Activated CD4-positive, alpha-beta T cell treated with anti-CD3 and anti-CD28 coated beads for 36 hours (primary cell): ENCODE measurements around the gene IQCF6. TPM values are rescaled to one million over a fixed set of nuclear protein-coding genes. Genes with fewer than 3 reads are reported as not detected.
"Not testable (repeated sequence)": the region's sequence is repeated elsewhere in the genome, so short reads cannot be mapped to it uniquely, and the experiment has no call there.

Source experiments
- ATAC-seq: fragments of 200-7000 bp; cut with Tn5 transposase; one replicate; pipeline ENCODE4 v1.10.0; 2021; ENCODE audit warnings: mild to moderate bottlenecking, moderate library complexity
- CTCF ChIA-PET: fragments of 350-600 bp; sonication (Branson Sonifier 250); formaldehyde crosslinking; loops from one replicate; lab custom pipeline; 2021; ENCODE audit warnings: antibody characterized with exemption; lab: Charles Lee
- POLR2A ChIA-PET: fragments of 350-600 bp; sonication (Branson Sonifier 250); formaldehyde crosslinking; loops from one replicate; lab custom pipeline; 2021; ENCODE audit warnings: antibody characterized with exemption, inconsistent platforms; lab: Charles Lee
- DNase-seq: peaks from one replicate; pipeline ENCODE4 v3.0.0-alpha.2; 2020
- H3K27ac Mint-ChIP-seq: one replicate; pipeline ENCODE4 v1.8.0; 2021; ENCODE audit warnings: mixed read lengths
- H3K27me3 Mint-ChIP-seq: one replicate; pipeline ENCODE4 v1.8.0; 2021; ENCODE audit warnings: mixed read lengths
- H3K36me3 Mint-ChIP-seq: one replicate; pipeline ENCODE4 v1.8.0; 2021; ENCODE audit warnings: low read depth, mixed read lengths
- H3K4me1 Mint-ChIP-seq: one replicate; pipeline ENCODE4 v1.8.0; 2021; ENCODE audit warnings: mixed read lengths
- H3K4me3 Mint-ChIP-seq: one replicate; pipeline ENCODE4 v1.8.0; 2021; ENCODE audit warnings: mild to moderate bottlenecking, moderate library complexity, mixed read lengths
- H3K9me3 Mint-ChIP-seq: one replicate; pipeline ENCODE4 v1.8.0; 2021; ENCODE audit warnings: low read depth, mixed read lengths
- intact Hi-C, 2 experiments: fragments of 100-400 bp; cut with DNase I in 1 of 2; cut with micrococcal nuclease in 1 of 2; formaldehyde crosslinking; loops; one replicate each; pipeline versions ENCODE4 v1.14.2 to v1.15.1; 2022 to 2024; cut with DNase I, micrococcal nuclease
- total RNA-seq, 2 experiments: library from RNA; stranded (reverse); gene quantifications; one replicate each; pipeline ENCODE4 v1.2.3, GENCODE V29; 2021

IQCF6 gene
- total RNA-seq, 2 experiments from 2014 or later: not detected

DNA sequence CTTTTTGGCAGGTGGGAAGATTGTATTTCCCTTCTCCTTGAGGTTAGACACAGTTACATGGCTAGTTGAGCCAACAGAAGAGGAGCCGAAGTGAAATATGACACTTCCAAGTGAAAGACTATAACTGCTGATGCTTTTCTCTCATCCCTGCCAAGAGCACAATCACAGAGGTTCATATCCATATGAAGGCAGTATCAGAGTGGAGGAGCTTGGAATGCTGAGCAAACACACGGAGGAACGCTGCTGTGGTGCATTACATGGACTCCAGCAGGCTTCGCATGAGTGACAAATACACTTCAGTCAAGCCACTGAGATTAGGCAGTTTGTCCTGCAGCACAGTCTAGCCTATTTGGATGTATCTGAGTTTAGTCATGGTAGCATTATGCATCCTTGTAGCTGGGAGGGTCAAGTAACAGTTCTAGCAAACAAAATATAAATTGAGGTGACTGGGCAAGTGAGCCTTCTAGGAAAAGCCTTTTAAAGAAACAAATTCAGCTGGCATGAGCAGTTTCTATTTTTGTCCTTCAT lies 5.4 kb downstream of the IQCF6 start:
- H3K36me3 Mint-ChIP-seq: no peaks in the 10 kb centered on the region
- ChIA-PET POLR2A (no interaction called here), CTCF (no interaction called here)
- DNase-seq (no peak), ATAC-seq (no peak)
- no peak overlapping the region for H3K4me3 Mint-ChIP-seq
- intact Hi-C loops: no loop called here
- H3K4me1 Mint-ChIP-seq: no peaks in the 10 kb centered on the region
- no peak overlapping the region for H3K27ac Mint-ChIP-seq
- H3K27me3 Mint-ChIP-seq: peaks cover 16% of the 10 kb centered on the region
- no peaks in the 10 kb centered on the region for H3K9me3 Mint-ChIP-seq

DNA sequence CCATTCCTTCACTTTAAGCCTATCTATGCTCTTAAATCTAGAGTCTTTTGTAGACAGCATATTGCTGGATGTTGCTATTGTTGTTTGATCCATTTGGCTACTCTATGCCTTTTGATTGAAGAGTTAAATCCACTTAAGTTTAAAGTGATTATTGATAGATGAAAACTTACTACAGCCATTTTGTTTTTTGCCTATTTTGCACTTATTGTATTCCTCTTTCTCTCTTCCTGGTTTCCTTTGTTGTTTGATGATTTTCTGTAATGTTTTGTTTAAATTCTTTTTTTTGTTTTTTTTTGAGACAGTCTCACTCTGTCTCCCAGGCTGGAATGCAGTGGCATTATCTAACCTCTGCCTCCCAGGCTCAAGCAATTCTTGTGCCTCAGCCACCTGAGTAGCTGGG lies 19.8 kb downstream of the IQCF6 start:
- DNase-seq (no peak), ATAC-seq (no peak)
- Mint-ChIP-seq H3K9me3 (peaks cover 28% of the 10 kb centered on the region), H3K4me3 (no peak overlapping the region), H3K36me3 (peaks cover 3% of the 10 kb centered on the region), H3K27ac (no peak overlapping the region), H3K27me3 (peaks cover 7% of the 10 kb centered on the region), H3K4me1 (no peaks in the 10 kb centered on the region)
- POLR2A ChIA-PET: no interaction called here
- CTCF ChIA-PET: no interaction called here
- intact Hi-C loops: no loop called here

DNA sequence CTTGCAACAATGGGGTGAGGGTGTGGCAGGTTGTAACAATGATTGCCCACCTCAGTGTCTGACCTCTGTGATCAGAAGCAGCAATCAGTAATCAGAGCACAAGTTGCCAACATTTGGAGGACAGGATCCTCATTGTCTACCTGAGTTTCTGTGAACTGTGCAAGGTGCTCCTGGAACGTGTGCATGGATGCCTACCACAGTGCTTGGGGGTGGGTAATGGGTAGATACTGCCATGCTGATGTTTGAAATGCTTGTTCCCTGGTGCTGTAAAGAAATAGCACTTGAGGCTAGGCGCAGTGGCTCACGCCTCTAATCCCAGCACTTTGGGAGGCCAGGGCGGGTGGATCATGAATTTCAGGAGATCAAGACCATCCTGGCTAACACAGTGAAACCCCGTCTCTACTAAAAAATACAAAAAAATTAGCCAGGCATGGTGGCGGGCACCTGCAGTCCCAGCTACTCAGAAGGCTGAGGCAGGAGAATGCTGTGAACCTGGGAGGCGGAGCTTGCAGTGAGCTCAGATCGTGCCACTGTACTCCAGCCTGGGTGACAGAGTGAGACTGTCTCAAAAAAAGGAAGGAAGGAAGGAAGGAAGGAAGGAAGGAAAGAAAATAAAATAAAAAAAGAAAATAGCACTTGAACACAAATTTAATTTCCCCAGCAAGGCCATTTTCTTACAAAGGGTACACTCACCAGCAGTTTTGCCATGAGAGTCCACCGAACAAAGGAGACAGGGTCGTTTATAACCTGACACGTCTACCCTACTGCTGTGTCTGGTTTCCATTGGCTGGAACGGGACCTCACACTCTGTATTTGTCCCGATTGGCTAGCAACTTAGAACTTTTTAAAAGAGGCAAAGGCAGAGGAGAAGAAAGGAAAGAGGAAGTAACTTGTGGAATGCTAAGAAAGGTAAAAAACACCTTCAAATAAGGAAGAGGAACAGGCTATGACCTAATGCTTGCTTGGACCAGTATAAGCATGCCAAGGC lies 25.0 kb downstream of the IQCF6 start:
- peaks cover 17% of the 10 kb centered on the region for H3K9me3 Mint-ChIP-seq
- CTCF ChIA-PET: interaction anchor here (0.7 kb wide), 1 partner anchor 73 kb away, joined by 3 read pairs; no protein-coding TSS in a partner anchor
- POLR2A ChIA-PET, H3K27me3 Mint-ChIP-seq, H3K27ac Mint-ChIP-seq, H3K4me3 Mint-ChIP-seq, H3K4me1 Mint-ChIP-seq, intact Hi-C loops, ATAC-seq, DNase-seq, H3K36me3 Mint-ChIP-seq: not testable (repeated sequence)

DNA sequence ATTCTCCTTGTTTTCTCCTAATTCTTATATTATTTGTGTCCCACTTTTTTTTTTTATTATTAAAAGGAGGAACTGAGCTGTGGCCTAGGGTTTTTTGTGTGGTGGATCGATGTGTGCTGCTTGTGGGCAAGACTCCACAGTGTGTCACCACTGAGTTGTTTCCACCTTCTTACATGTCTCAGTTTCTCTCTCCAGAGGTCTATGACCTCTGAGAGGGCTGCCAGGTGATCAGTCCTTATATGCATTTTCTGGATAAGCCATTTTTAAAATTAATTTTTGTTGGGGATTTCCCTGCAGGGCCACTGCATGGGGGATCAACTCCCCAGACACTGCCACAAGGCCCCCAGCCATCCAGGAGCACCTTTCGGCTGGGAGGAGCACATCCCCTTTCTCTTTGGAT lies 27.8 kb downstream of the IQCF6 start:
- Mint-ChIP-seq H3K27me3 (peaks cover 7% of the 10 kb centered on the region), H3K27ac (no peak overlapping the region), H3K9me3 (peaks cover 12% of the 10 kb centered on the region), H3K36me3 (no peaks in the 10 kb centered on the region), H3K4me1 (peaks cover 13% of the 10 kb centered on the region), H3K4me3 (no peak overlapping the region)
- ATAC-seq (peak; percentile 64), DNase-seq (no peak)
- POLR2A ChIA-PET: no interaction called here
- CTCF ChIA-PET: interaction anchor here (0.6 kb wide), 1 partner anchor 49 kb away, joined by 3 read pairs; no protein-coding TSS in a partner anchor
- intact Hi-C loops: no loop called here

DNA sequence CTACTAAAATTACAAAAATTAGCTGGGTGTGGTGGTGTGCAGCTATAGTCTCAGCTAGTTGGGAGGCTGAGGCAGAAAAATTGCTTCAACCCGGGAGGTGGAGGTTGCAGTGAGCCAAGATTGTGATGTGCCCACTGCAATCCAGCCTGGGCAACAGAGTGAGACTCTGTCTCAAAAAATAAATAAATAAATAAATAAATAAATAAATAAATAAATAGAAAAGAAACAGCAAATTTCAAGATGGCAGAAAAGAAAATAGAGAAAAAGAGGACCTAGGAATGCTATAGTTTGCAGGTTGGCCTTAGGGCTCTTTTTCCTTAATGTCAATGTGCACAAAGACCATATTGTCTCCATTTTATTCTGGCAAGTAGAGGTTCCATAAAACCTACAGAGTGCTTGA lies 28.2 kb downstream of the IQCF6 start:
- Mint-ChIP-seq H3K36me3 (no peaks in the 10 kb centered on the region), H3K9me3 (peaks cover 8% of the 10 kb centered on the region), H3K4me1 (peaks cover 13% of the 10 kb centered on the region), H3K4me3 (no peak overlapping the region), H3K27ac (no peak overlapping the region), H3K27me3 (peaks cover 6% of the 10 kb centered on the region)
- no peak for ATAC-seq
- intact Hi-C loops: no loop called here
- ChIA-PET POLR2A (no interaction called here), CTCF (no interaction called here)
- no peak for DNase-seq

DNA sequence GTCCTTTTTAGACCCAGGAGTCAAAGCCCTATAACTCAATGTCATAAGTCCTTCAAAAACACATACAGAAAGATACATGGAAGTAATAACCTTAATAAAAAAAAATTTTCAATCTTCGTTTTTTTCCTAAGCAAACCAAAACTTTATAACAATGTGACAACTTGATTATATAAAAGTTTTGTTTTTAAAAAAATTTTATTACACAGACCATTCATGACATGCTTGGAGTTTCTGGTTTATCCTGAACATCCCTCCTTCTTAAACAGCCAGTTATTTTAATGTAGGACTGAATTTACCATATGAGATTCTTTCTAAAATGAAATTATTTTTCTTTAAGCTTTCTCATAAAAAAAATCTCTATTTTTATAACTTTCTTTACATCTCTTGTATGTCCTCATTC lies 30.7 kb downstream of the IQCF6 start:
- no peak for DNase-seq
- ChIA-PET CTCF (interaction anchor here (0.6 to 1.0 kb wide), 2 partner anchors 10 to 138 kb away, joined by 3 read pairs; no protein-coding TSS in a partner anchor), POLR2A (no interaction called here)
- Mint-ChIP-seq H3K4me3 (no peak overlapping the region), H3K27me3 (no peaks in the 10 kb centered on the region), H3K4me1 (peaks cover 13% of the 10 kb centered on the region), H3K36me3 (no peaks in the 10 kb centered on the region), H3K27ac (no peak overlapping the region), H3K9me3 (no peaks in the 10 kb centered on the region)
- intact Hi-C loops: no loop called here
- no peak for ATAC-seq

DNA sequence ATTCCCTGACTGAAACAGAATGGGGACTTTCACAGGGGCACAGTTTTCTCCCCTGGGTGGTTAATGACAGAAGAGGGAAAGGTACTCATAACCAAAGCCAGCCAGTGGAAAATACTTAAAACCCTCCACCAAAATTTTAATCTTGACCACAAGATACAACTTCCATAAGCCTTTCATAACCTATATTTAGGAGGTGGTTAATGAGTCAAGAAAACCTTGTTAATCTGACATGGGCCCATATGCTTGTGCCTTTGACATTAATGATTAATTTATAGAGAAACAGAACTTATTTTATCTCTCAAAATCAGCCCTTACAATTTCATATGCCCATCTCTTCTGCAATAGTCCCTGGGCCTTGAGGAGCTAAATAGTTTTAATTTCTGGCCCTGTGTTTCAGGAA lies 31.2 kb downstream of the IQCF6 start:
- Mint-ChIP-seq H3K36me3 (no peaks in the 10 kb centered on the region), H3K27ac (no peak overlapping the region), H3K27me3 (no peaks in the 10 kb centered on the region), H3K9me3 (no peaks in the 10 kb centered on the region), H3K4me1 (peaks cover 13% of the 10 kb centered on the region), H3K4me3 (no peak overlapping the region)
- intact Hi-C loops: no loop called here
- no peak for ATAC-seq
- no peak for DNase-seq
- ChIA-PET POLR2A (no interaction called here), CTCF (interaction anchor here (1.0 kb wide), 1 partner anchor 11 kb away, joined by 3 read pairs; no protein-coding TSS in a partner anchor)

DNA sequence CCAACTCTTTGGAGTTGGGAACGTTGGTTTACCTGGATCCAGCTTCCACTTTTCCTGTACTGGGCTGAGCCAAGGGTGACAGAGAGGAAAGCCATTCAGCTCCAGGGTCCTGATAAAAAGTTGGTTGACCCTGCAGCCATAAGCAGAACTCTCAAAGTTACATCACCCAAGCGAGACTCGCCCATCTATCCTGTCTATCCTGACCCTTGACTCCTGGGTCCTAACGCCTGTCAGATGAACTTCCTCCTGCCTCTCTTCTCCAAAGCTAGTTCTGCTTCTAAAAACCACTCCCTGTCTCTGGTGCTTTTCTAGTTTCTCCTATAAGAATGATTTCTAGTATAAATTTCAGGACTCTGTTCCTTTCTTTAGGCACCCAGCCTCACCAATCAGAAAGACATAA lies 36.1 kb downstream of the IQCF6 start:
- DNase-seq, H3K4me1 Mint-ChIP-seq, H3K27ac Mint-ChIP-seq, POLR2A ChIA-PET, H3K27me3 Mint-ChIP-seq, ATAC-seq, H3K9me3 Mint-ChIP-seq, intact Hi-C loops, H3K36me3 Mint-ChIP-seq, H3K4me3 Mint-ChIP-seq: not testable (repeated sequence)
- CTCF ChIA-PET: interaction anchor here (0.7 to 1.9 kb wide), 4 partner anchors 13 to 55 kb away, joined by 3 to 5 read pairs (median 4); no protein-coding TSS in a partner anchor

DNA sequence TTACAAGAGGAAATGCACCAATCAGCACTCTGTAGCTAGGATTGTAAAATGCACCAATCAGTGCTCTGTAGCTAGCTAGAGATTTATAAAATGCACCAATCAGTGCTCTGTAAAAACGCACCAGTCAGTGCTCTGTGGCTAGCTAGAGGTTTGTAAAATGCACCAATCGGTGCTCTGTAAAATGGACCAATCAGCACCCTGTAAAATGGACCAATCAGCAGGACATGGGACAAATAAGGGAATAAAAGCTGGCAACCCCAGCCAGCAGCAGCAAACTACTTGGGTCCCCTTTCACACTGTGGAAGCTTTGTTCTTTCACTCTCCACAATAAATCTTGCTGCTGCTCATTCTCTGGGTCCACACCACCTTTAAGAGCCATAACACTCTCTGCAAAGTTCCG lies 36.7 kb downstream of the IQCF6 start:
- POLR2A ChIA-PET, intact Hi-C loops, H3K4me3 Mint-ChIP-seq, H3K4me1 Mint-ChIP-seq, H3K9me3 Mint-ChIP-seq, H3K27ac Mint-ChIP-seq, DNase-seq, ATAC-seq, H3K36me3 Mint-ChIP-seq: not testable (repeated sequence)
- CTCF ChIA-PET: interaction anchor here (0.6 to 1.9 kb wide), 3 partner anchors 16 to 61 kb away, joined by 3 to 4 read pairs (median 3); no protein-coding TSS in a partner anchor
- peaks cover 11% of the 10 kb centered on the region for H3K27me3 Mint-ChIP-seq

DNA sequence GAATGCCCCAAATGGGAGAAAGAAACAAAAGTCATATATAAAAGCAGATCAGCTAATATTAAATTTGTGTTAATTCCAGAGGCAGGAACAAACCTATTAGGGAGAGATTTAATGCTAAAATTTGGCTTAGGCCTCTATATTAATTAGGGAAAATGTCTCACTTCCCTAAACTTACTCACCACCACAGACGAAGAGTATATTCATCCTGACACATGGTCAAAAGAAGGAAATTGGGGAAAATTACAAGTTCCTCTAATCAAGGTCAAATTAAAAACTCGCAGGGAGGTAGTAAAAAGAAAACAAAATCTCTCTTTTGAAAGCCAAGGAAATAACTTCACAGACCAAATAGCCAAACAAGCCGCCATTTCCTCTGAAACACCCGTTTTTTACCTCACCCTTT lies 39.9 kb downstream of the IQCF6 start:
- POLR2A ChIA-PET: no interaction called here

DNA sequence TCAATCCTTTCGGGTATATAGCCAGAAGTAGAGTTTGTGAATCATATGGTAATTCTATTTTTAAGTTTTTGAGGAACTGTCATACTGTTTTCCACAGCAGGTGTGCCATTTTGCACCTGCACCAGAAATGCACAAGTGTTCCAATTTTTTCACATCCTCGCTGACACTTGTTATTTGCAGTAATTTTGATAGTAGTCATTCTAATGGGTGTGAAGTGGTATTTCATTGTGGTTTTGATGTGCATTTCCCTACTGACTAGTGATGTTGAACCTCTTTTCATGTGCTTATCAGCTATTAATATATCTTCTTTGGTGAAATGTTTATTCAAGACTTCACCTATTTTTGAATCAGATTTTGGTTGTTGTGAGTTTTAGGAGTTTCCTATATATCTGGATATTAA lies 43.1 kb downstream of the IQCF6 start:
- ChIA-PET POLR2A (no interaction called here), CTCF (interaction anchor here (1.3 to 1.5 kb wide), 2 partner anchors 9 kb away, joined by 3 to 4 read pairs; no protein-coding TSS in a partner anchor)
- no peaks in the 10 kb centered on the region for H3K9me3 Mint-ChIP-seq
- no peak overlapping the region for H3K4me3 Mint-ChIP-seq
- ATAC-seq (no peak), DNase-seq (no peak)
- H3K4me1 Mint-ChIP-seq: peaks cover 18% of the 10 kb centered on the region
- H3K27me3 Mint-ChIP-seq: peaks cover 16% of the 10 kb centered on the region
- no peaks in the 10 kb centered on the region for H3K36me3 Mint-ChIP-seq
- no peak overlapping the region for H3K27ac Mint-ChIP-seq
- intact Hi-C loops: no loop called here

More for the DNA sequence above, 39.9 kb downstream of the IQCF6 start:
- no peak for DNase-seq
- Mint-ChIP-seq H3K27me3 (peaks cover 16% of the 10 kb centered on the region), H3K4me3 (no peak overlapping the region), H3K27ac (no peak overlapping the region), H3K36me3 (no peaks in the 10 kb centered on the region), H3K9me3 (no peaks in the 10 kb centered on the region), H3K4me1 (peaks cover 16% of the 10 kb centered on the region)
- CTCF ChIA-PET: no interaction called here
- no peak for ATAC-seq
- intact Hi-C loops: no loop called here
